GM19438 (cell line): ENCODE measurements around the gene NPHP4.

Source experiments
- ATAC-seq: cut with Tn5 transposase; IDR thresholded peaks from one replicate; pipeline ENCODE4 v1.9.1; 2021; ENCODE audit warnings: low read depth; ENCODE audit not compliant: unreplicated experiment

Gene NPHP4

DNA sequence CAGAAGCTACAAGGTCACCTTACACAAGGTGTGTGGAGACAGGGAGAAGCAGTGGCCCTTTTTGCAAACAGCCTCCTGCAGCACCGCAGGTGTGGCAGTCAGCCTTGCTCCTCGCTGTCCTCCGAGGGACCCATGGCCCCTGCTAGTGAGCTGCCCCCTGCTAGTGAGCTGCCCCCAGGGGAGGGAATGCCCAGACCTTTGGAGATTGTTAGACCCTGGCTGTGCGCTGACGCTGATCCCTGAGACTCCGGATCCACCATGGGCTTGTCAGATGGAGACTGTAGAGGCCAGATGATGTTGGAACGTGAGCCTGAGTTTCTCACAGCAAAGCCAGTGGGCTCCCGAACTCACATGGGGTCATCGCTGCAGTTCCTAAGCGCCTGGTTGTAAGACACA lies 172.2 kb downstream of the NPHP4 start:
- ATAC-seq = no peak

DNA sequence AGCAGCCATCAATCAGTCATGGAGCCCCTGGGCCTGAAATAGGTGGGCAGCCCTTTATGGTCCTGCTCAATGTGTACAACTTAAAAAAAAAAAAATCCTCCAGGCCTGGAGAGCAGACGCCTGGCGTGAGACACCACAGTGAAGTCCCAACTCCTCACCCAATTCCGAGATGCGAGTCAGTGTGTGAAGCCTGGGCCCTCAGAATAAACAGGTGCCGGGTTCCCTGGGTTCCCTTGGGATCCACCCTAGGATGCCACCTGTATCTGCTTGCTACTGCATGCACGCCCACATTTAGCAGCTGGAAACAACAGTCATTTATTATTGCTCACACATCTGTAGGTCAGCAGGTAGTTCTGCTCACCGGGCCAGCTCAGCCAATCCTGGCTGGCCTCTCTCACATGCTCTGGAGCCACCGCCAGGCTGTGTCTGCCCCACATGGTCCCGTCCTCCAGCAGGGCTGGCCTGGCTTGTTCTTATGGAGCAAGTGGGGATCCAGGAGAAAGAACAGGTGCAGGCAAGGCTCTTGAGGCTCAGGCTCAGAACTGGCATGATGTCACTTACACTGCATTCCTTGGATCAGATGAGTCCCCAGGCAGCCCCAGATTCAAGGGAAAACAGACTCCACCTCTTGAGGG lies 172.7 kb downstream of the NPHP4 start:
- no peak for ATAC-seq

DNA sequence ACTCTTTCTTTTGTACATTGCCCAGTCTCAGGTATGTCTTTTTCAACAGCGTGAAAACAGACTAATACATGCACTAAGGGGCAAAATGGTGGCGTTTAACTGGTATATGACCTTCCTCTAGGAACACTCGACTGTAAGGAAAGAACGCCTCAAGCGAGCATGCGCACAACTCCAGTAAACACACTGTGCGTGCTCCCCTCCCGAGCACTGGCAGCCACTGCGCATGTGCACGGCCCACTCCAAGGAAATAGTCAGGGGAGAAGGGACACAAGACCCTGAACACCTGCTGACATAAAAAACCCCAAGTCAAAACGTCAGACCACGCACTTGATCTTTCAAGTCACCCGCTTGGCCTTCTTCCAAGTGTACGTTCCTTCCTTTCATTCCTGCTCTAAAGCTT lies 173.5 kb downstream of the NPHP4 start:
- no peak for ATAC-seq

DNA sequence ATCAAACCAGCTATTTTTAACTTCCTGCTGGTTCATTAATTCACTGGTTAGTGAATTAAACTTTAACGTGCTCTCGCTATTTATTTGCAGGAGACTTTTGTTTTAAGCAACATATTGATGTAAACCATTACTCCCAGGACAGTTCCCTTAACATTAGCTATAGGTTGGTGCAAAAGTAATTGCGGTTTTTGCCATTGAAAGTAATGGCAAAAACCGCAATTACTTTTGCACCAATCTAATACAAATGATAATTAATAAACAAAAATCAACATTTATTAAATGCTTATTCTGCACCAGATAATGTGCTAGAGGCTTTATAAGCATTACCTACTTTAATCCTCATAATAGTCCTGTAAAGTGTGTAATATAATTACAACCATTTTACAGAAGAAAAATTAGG lies 176.5 kb downstream of the NPHP4 start:
- ATAC-seq = no peak

DNA sequence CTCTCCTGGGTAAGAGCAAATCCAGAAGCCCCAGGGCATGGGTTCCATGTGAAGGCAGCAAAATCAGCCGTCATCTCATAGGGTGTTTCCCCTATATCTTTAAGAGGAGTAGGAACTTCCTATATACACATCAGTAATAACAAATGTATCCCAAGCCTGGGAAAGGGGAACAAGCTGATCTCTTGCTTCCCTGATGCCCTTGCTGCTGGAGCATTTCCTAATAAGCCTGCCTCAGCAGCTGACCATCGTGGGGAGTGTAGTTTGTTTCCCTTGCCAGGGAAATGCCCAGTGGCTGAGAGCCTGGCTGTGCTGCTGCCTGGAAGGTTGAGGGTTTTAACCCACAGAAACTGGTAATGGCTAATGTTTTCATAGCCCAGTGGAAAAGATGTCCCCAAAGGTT lies 177.0 kb downstream of the NPHP4 start:
- ATAC-seq = no peak

DNA sequence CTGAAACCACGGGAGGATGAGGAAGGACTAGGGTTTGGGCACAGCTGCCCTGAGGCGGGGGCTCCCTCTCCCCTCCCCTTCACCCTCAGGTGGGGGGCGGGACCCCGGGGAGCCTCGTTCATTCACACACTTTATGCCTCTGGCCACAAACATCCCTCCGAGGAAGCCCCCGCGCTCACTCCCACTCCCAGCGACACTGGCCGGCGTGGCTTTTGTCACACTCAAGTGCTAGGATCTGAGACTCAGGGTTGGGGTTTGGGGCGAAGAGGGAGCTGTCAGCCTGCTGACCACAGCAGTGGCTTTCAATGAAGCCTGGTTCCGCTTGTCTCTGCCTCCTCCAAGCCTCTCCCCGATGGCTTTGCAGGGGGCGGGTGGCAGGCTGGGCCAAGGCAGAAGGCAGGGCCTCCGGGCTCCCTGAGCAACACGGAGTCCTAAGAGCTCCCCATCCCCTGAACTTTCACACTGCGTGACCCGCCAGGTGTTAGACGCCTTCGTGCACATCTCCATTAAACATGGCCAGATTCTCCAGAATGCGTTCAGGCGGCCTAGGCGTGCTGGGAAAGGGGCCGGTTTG lies 178.1 kb downstream of the NPHP4 start:
- ATAC-seq = no peak

DNA sequence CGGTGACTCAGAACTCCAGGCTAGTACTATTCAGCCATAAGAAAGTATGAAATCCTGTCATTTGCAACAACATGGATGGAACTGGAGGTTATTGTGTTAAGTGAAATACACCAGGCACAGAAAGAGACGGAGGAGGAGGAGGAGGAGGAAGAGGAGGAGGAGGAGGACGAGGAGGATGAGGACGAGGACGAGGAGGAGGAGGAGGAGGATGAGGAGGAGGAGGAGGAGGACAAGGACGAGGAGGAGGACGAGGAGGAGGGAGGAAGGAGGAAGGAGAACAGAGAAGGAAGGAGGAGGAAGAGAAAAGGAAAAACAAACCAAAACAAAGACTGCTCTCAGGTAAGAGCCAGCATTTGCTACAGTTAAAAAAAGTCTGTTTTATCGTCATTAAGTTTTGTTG lies 178.7 kb downstream of the NPHP4 start:
- no peak for ATAC-seq
